Stomach (tissue), 9 donors: Measurements from ENCODE around the gene BTF3L4. TPM values are rescaled to one million over a fixed set of nuclear protein-coding genes. Genes with fewer than 3 reads are reported as not detected.
A peak's percentile ranks its signal among the peaks of the same experiment; 100 is the strongest.

ENCODE experiments used
- DNase-seq, 2 donors: peaks; one replicate each; pipeline versions ENCODE4 v3.0.0 to v3.0.0-alpha.2; 2013 to 2019
- H3K27ac ChIP-seq, 5 donors: fragments of 200-600 bp in 4 of 5; sonication (generic) in 4 of 5; one replicate each; pipeline ENCODE4 v1.5.1; 2013 to 2019; ENCODE audit warnings: mild to moderate bottlenecking in 1 of 5, moderate library complexity in 1 of 5
- H3K27me3 ChIP-seq, 3 donors: fragments of 200-600 bp; sonication (generic); one replicate each; pipeline ENCODE4 v1.5.1; 2017 to 2019; ENCODE audit warnings: mixed run types in 1 of 3
- H3K36me3 ChIP-seq, 4 donors: fragments of 200-600 bp; sonication (generic); 1 replicate in 3 of 4; 2 replicates in 1 of 4; pipeline ENCODE4 v1.5.1; 2016 to 2019
- H3K4me1 ChIP-seq, 4 donors: fragments of 200-600 bp; sonication (generic); one replicate each; pipeline ENCODE4 v1.5.1; 2016 to 2019
- H3K4me3 ChIP-seq, 4 donors: fragments of 200-600 bp; sonication (generic) in 3 of 4; one replicate each; pipeline ENCODE4 v1.5.1; 2016 to 2019; ENCODE audit warnings: mild to moderate bottlenecking in 1 of 4
- H3K9me3 ChIP-seq, 4 donors: fragments of 200-600 bp; sonication (generic); one replicate each; pipeline ENCODE4 v1.5.1; 2016 to 2019
- CTCF ChIP-seq, 7 experiments: fragments of 450-650 bp in 4 of 7; fragments of 200-600 bp in 3 of 7; sonication (generic) in 3 of 7; IDR thresholded peaks; one replicate each; pipeline ENCODE4 v1.5.1; 2016 to 2019; ENCODE audit warnings: antibody characterized with exemption in 7 of 7, control low read depth in 2 of 7, mild to moderate bottlenecking in 1 of 7
- EP300 ChIP-seq: sonication (generic); formaldehyde crosslinking; IDR thresholded peaks from one replicate; pipeline ENCODE4 v1.6.1; 2017; ENCODE audit warnings: antibody characterized with exemption
- POLR2A ChIP-seq, 4 donors: fragments of 450-650 bp; IDR thresholded peaks; one replicate each; pipeline ENCODE4 v1.6.1; 2016; ENCODE audit warnings: antibody characterized with exemption in 4 of 4, control low read depth in 2 of 4, mild to moderate bottlenecking in 1 of 4, moderate library complexity in 1 of 4
- POLR2AphosphoS5 ChIP-seq, 3 donors: sonication (generic); formaldehyde crosslinking; IDR thresholded peaks; one replicate each; pipeline ENCODE4 v1.6.1; 2016; ENCODE audit warnings: antibody characterized with exemption in 3 of 3
- WGBS, 5 donors: extraction: QIAGEN DNeasy Blood & Tissue Kit in 3 of 5; methylation state at CpG; one replicate each; pipeline versions ENCODE4 v1.1.5 to v1.1.7; 2013 to 2018; 5-methylcytosine and 5-hydroxymethylcytosine counted together
- intact Hi-C: fragments of 100-400 bp; cut with DNase I; formaldehyde crosslinking; loops from one replicate; pipeline ENCODE4 v1.15.1; 2023; ENCODE audit warnings: low total_unique reads
- polyA plus RNA-seq, 3 donors: library from polyadenylated mRNA; stranded (reverse); fragments of 200-250 nt; gene quantifications; one replicate each; pipeline ENCODE4 v1.2.3, GENCODE V29; 2013
- total RNA-seq, 5 donors: library from RNA; depleted of rRNA; stranded (reverse); fragments of >200 nt; gene quantifications; one replicate each; pipeline versions ENCODE4 v1.1.0 to v1.2.3, GENCODE V29; 2014 to 2016
- donor health status: healthy with polysubstance abuse.
- donor health status: Bipolar disorder and iron deficiency.
- donor health status: healthy.

The BTF3L4 gene
- total and polyA plus RNA-seq, 8 donors = 6.7 to 287 (median 41.2) TPM

GRCh38 chr1:52032785-52033131 is 23.3 kb upstream of the BTF3L4 start:
- intact Hi-C loops = no loop called here
- peak; percentile 44 to 65 for DNase-seq
- Histone ChIP-seq H3K27ac (peak overlapping the region; percentile 90 to 94 (median 92)), H3K4me3 (peak overlapping the region; percentile 70 to 86 (median 81)), H3K9me3 (no peaks in the 10 kb centered on the region), H3K27me3 (no peaks in the 10 kb centered on the region), H3K36me3 (peaks cover 0 to 19% (median 12%) of the 10 kb centered on the region in 4 donors), H3K4me1 (peaks cover 28 to 60% (median 48%) of the 10 kb centered on the region in 4 donors)
- TF ChIP-seq EP300 (no peak), CTCF (IDR thresholded peaks at IDR 0.05) (no peak), POLR2AphosphoS5 (IDR thresholded peaks at IDR 0.05) (no peak), POLR2A (IDR thresholded peaks at IDR 0.05) (no peak)
- WGBS, 5 donors = 2 to 6% (median 4%) methylated on average over 22 to 24 of the region's 24 CpGs

GRCh38 chr1:52033190-52034049 is 22.7 kb upstream of the BTF3L4 start, which contains the start of gene KTI12:
Gene KTI12 (minus strand): TSS chr1:52033810. CDS start chr1:52033761, 49 bp downstream.
- DNase-seq = peak; percentile 87 to 97
- TF ChIP-seq CTCF (IDR thresholded peaks at IDR 0.05) (no peak), POLR2AphosphoS5 (IDR thresholded peaks at IDR 0.05) (peak; percentile 73 to 94 (median 90)), EP300 (no peak)
- Histone ChIP-seq H3K4me1 (peaks cover 26 to 61% (median 48%) of the 10 kb centered on the region in 4 donors), H3K9me3 (no peaks in the 10 kb centered on the region), H3K27me3 (no peaks in the 10 kb centered on the region), H3K27ac (peak within 1 kb of the TSS; percentile 90 to 94 (median 92)), H3K36me3 (peaks cover 0 to 20% (median 17%) of the 10 kb centered on the region in 4 donors), H3K4me3 (peak within 1 kb of the TSS; percentile 70 to 86 (median 81))
- intact Hi-C loops = no loop called here
- 2 to 3% (median 3%) methylated on average over 55 to 78 of the region's 78 CpGs for WGBS, 5 donors

GRCh38 chr1:52034050-52034384 is 22.1 kb upstream of the BTF3L4 start:
- Histone ChIP-seq H3K36me3 (peaks cover under 1 to 24% (median 21%) of the 10 kb centered on the region in 4 donors), H3K9me3 (no peaks in the 10 kb centered on the region), H3K4me1 (peaks cover 20 to 56% (median 44%) of the 10 kb centered on the region in 4 donors), H3K27me3 (no peaks in the 10 kb centered on the region), H3K4me3 (peak overlapping the region; percentile 70 to 86 (median 81)), H3K27ac (peak overlapping the region in 4 of 5 donors; percentile 90 to 94 (median 92))
- intact Hi-C loops = no loop called here
- WGBS, 5 donors = 94 to 99% (median 97%) methylated on average over 2 of the region's 2 CpGs
- no peak for DNase-seq
- no peak for TF ChIP-seq POLR2AphosphoS5 (IDR thresholded peaks at IDR 0.05)
- TF ChIP-seq POLR2A (IDR thresholded peaks at IDR 0.05) = no peak
- no peak for TF ChIP-seq CTCF (IDR thresholded peaks at IDR 0.05)
- no peak for TF ChIP-seq EP300

- Histone ChIP-seq H3K4me3 (no peak overlapping the region), H3K9me3 (no peaks in the 10 kb centered on the region), H3K36me3 (peaks cover 7 to 51% (median 48%) of the 10 kb centered on the region in 4 donors), H3K27ac (no peak overlapping the region), H3K4me1 (peaks cover 5 to 22% (median 11%) of the 10 kb centered on the region in 4 donors), H3K27me3 (no peaks in the 10 kb centered on the region)
- peak in 1 of 2 donors; percentile 10 for DNase-seq
- intact Hi-C loops = no loop called here
- 76 to 84% (median 82%) methylated on average over 5 of the region's 5 CpGs for WGBS, 5 donors
- TF ChIP-seq EP300 (no peak), POLR2AphosphoS5 (IDR thresholded peaks at IDR 0.05) (peak in 1 of 3 donors; percentile 16)
These were observed 18.7 kb upstream of the BTF3L4 start for GRCh38 chr1:52037402-52037814.
